Nephron progenitor cell (in vitro differentiated cells): ENCODE measurements around the gene BUD31.
A peak's percentile ranks its signal among the peaks of the same experiment; 100 is the strongest.

Experiments used
- DNase-seq: peaks from one replicate; pipeline ENCODE4 v3.0.0; 2021
- H3K27ac Mint-ChIP-seq: 2 replicates; pipeline ENCODE4 v1.8.0; 2021; ENCODE audit warnings: mild to moderate bottlenecking, moderate library complexity, mixed read lengths
- H3K27me3 Mint-ChIP-seq: 2 replicates; pipeline ENCODE4 v1.8.0; 2021; ENCODE audit warnings: mild to moderate bottlenecking, low read depth, mixed read lengths; ENCODE audit not compliant: poor library complexity
- H3K36me3 Mint-ChIP-seq: 2 replicates; pipeline ENCODE4 v1.8.0; 2021; ENCODE audit warnings: low read depth, mixed read lengths
- H3K4me1 Mint-ChIP-seq: 2 replicates; pipeline ENCODE4 v1.8.0; 2021; ENCODE audit warnings: mixed read lengths
- H3K4me3 Mint-ChIP-seq: 2 replicates; pipeline ENCODE4 v1.8.0; 2021; ENCODE audit warnings: mild to moderate bottlenecking, moderate library complexity, mixed read lengths
- H3K9me3 Mint-ChIP-seq: 2 replicates; pipeline ENCODE4 v1.8.0; 2021; ENCODE audit warnings: mild to moderate bottlenecking, moderate library complexity, mixed read lengths
- TF ChIP-seq, protein P1 (sequence below): fragments of 200-600 bp; sonication (generic); IDR thresholded peaks from 2 replicates; pipeline ENCODE4 v1.5.0; 2021; ENCODE audit warnings: antibody characterized with exemption

The BUD31 gene

DNA sequence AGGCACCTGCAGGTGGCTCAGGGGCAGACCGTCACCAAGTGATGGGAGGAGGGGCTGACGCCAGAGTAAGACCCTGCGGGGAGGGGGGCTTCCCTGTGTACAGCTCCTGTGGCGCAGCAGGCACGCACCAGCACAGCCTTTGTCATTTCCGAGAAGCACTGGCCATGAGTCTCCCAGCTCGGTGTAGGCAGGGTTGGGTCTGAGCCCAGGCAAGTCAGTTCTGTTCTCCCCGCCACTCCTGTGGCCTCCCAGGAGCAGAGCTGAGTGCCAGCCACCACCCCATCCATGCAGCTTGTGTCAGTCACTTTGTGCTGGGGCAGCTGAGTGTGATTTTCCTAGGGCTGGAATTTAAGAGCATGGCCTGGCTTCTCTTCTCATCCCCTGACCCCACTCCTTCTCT, 43.2 kb downstream of the BUD31 start:
- H3K4me3 Mint-ChIP-seq, result no peak overlapping the region
- TF ChIP-seq, protein P1, sequence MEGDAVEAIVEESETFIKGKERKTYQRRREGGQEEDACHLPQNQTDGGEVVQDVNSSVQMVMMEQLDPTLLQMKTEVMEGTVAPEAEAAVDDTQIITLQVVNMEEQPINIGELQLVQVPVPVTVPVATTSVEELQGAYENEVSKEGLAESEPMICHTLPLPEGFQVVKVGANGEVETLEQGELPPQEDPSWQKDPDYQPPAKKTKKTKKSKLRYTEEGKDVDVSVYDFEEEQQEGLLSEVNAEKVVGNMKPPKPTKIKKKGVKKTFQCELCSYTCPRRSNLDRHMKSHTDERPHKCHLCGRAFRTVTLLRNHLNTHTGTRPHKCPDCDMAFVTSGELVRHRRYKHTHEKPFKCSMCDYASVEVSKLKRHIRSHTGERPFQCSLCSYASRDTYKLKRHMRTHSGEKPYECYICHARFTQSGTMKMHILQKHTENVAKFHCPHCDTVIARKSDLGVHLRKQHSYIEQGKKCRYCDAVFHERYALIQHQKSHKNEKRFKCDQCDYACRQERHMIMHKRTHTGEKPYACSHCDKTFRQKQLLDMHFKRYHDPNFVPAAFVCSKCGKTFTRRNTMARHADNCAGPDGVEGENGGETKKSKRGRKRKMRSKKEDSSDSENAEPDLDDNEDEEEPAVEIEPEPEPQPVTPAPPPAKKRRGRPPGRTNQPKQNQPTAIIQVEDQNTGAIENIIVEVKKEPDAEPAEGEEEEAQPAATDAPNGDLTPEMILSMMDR, result no peak
- H3K36me3 Mint-ChIP-seq, result peaks cover 55% of the 10 kb centered on the region
- DNase-seq, result no peak
- no peak overlapping the region for H3K27ac Mint-ChIP-seq
- H3K27me3 Mint-ChIP-seq, result peaks cover 2% of the 10 kb centered on the region
- no peaks in the 10 kb centered on the region for H3K4me1 Mint-ChIP-seq
- no peaks in the 10 kb centered on the region for H3K9me3 Mint-ChIP-seq

DNA sequence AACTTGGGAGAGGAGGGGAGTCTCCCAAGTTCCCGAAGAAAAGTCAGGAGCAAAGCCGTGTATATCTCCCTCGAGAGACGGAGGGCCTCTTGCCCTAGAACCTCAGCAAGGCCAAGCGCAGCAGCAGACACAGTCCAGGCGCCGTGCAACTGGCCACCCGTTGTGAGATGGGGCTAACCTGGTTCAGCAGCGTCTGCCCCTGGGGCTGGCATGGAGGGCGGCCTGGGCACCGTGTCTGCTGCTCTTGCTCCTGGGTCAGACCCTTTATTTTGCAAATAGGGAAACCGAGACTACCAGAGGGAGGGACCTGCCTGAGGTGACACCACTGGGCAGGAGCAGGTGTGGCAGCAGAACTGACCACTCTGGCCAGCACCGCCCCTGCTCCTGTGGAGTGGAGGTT, 43.8 kb downstream of the BUD31 start:
- H3K27me3 Mint-ChIP-seq, result peaks cover 2% of the 10 kb centered on the region
- H3K36me3 Mint-ChIP-seq, result peaks cover 49% of the 10 kb centered on the region
- TF ChIP-seq, protein P1, result no peak
- no peaks in the 10 kb centered on the region for H3K9me3 Mint-ChIP-seq
- DNase-seq, result no peak
- peak overlapping the region; percentile 71 for H3K27ac Mint-ChIP-seq
- H3K4me1 Mint-ChIP-seq, result no peaks in the 10 kb centered on the region
- no peak overlapping the region for H3K4me3 Mint-ChIP-seq

DNA sequence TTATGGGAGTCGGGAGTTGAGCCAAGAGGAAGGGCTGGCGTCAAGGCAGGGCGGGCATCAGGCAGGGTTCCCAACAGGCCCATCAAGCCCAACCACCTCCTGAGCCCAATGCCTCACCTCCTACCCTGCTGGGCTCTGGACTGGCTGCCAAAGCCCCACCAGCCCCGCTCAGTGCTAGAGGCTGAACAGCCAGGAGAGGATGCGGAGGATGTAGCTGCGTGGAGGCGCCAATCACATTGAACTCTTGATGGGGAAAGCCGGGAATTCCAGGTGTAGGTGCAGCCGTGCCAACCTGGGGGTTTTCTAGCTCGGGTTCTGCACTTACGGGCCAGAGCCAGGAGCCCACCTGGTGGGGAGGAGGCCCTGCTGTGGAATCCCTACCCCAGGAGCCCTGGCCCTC, 44.3 kb downstream of the BUD31 start:
- H3K4me1 Mint-ChIP-seq, result no peaks in the 10 kb centered on the region
- TF ChIP-seq, protein P1, result no peak
- H3K27me3 Mint-ChIP-seq, result peaks cover 2% of the 10 kb centered on the region
- H3K36me3 Mint-ChIP-seq, result peaks cover 48% of the 10 kb centered on the region
- H3K27ac Mint-ChIP-seq, result peak overlapping the region; percentile 71
- DNase-seq, result no peak
- H3K9me3 Mint-ChIP-seq, result no peaks in the 10 kb centered on the region
- H3K4me3 Mint-ChIP-seq, result no peak overlapping the region

DNA sequence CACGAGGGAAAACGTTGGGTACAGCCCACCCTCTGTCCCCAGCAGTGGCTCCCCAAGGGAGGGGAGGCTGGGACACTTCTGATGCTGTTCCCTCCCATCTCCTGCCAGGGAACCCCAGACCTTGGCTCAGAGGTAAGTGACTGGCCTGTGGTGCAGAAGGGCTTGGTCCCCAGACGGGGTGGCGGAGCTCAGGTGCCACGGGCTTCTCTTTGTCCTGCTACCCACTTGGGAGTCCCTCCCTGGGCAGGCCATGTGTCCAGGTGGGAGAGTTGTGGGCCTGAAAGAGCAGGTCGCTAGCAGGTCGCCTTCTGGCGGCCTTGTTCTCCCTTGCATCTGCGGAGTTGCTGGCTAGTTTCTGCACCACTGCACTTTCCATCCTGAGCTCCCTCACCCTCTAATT, 47.1 kb downstream of the BUD31 start:
- H3K27me3 Mint-ChIP-seq, result peaks cover 2% of the 10 kb centered on the region
- H3K4me3 Mint-ChIP-seq, result no peak overlapping the region
- H3K36me3 Mint-ChIP-seq, result peaks cover 56% of the 10 kb centered on the region
- no peaks in the 10 kb centered on the region for H3K9me3 Mint-ChIP-seq
- TF ChIP-seq, protein P1, result no peak
- peak overlapping the region; percentile 74 for H3K27ac Mint-ChIP-seq
- H3K4me1 Mint-ChIP-seq, result peaks cover 5% of the 10 kb centered on the region
- DNase-seq, result no peak

DNA sequence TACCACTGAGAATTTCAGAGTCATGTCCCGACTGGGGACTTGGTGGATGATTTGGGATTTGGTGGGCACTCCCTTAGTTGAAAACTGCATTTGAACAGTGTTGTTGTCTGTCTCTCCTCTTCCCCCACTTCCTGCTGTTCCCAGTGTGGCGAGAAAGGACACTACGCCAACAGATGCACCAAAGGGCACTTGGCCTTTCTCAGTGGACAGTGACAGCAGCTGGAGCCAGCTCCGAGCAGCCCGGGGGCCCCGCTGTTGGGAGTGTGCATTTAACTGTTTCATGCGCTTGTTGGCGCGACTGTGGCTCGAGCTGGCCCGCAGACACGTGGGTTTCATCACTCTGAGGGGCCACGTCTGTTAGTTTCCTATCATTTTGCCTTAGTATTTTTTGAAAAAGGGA, 47.5 kb downstream of the BUD31 start:
- H3K4me1 Mint-ChIP-seq, result peaks cover 5% of the 10 kb centered on the region
- peak overlapping the region; percentile 74 for H3K27ac Mint-ChIP-seq
- peaks cover 56% of the 10 kb centered on the region for H3K36me3 Mint-ChIP-seq
- TF ChIP-seq, protein P1, result no peak
- peaks cover 2% of the 10 kb centered on the region for H3K27me3 Mint-ChIP-seq
- no peak overlapping the region for H3K4me3 Mint-ChIP-seq
- no peaks in the 10 kb centered on the region for H3K9me3 Mint-ChIP-seq
- no peak for DNase-seq

DNA sequence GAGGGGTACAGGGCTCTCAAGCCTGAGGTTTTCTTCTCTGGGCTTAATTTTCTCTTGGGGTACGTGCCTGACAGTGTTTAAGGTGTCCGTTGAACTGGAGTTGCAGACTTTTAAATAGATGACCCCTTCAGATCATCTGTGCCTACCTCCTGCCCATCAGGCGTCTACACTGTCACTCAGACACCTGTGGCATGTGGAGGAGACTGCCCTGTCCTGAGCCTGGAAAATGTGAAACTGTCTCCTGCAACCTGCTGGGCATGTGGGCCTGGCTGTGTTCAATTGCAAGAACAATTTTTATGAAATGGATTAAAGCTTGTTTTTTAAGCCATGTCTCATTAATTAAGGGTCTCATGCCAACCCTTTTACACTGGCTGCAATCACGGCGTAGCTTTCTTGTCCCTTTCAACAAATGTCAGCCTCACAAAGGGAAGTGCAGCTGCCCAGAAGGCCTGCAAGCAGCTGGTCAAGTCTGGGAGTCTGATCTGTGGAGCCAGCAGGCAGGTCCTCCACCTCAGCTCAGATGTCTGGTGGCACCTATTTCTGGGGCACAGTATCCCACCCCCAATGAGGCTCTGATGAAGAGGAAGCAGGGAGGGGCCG, 48.4 kb downstream of the BUD31 start:
- TF ChIP-seq, protein P1, result no peak
- peak overlapping the region; percentile 74 for H3K27ac Mint-ChIP-seq
- DNase-seq, result no peak
- H3K9me3 Mint-ChIP-seq, result no peaks in the 10 kb centered on the region
- H3K4me3 Mint-ChIP-seq, result no peak overlapping the region
- peaks cover 5% of the 10 kb centered on the region for H3K4me1 Mint-ChIP-seq
- H3K27me3 Mint-ChIP-seq, result no peaks in the 10 kb centered on the region
- H3K36me3 Mint-ChIP-seq, result peaks cover 60% of the 10 kb centered on the region
